ENCODE data around the gene MRPL50.
A peak's percentile ranks its signal among the peaks of the same experiment; 100 is the strongest.

The MRPL50 gene

DNA sequence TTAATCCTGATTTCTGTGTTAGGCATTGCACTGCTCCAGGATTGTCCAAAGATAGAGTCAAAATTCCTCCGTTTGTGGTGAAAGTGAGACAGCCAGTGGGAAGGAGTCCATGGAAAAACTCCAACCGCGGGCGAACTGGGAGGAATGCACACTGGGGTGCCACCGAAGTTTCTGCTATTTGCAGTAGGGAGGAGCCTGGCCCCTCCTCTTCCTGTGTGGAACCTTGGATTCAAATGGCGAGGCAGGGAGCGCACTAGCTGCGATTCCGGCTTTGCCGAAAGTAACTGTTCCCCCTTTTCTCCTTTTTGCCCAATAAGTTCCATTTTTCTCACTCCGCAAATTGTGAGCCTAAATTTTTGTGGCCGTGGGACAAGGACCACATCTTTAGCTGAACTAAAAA is 22.9 kb downstream of the MRPL50 start:
- no peak for DNase-seq (ENCODE audit: low read depth)

DNA sequence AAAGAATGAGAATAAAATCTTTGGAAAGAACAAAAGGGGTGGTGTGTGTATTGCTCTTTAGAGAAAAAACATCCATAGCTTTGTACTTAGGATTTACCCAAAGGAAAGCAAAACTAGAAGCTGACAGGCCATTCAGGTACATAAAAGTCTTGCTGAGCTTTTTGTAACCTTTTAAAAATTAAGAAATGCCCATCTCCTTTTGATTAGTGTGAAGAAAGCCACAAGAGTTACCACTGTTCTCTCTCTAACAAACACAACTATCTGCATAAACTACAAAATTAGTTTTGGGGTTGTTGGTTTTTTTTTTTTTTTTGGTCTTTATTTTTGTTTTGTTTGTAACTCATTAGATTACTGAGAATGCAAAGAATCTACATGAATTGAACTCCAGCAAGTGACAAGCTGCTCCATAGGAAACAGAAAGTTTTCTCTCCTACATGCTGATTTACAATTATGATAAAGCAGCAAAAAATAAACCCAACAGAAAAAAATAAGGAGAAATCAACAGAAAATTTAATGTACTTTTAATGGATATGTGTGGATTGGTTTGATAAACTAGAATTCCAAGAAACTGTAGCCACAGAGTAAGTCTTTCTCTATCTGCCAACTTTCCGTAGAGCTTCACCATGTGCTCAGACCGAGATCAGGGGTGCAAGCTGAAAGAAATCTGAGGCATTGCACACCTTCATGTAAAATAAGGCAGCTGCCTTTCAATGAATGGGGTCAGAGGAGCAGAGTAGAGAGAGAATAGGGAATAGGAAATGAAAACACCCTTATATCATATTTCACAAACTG is 25.9 kb downstream of the MRPL50 start:
- DNase-seq (ENCODE audit: low read depth): no peak

GRCh38 chr9:101371813-101372212 is 26.6 kb downstream of the MRPL50 start:
- no peak for DNase-seq (ENCODE audit: low read depth)

DNA sequence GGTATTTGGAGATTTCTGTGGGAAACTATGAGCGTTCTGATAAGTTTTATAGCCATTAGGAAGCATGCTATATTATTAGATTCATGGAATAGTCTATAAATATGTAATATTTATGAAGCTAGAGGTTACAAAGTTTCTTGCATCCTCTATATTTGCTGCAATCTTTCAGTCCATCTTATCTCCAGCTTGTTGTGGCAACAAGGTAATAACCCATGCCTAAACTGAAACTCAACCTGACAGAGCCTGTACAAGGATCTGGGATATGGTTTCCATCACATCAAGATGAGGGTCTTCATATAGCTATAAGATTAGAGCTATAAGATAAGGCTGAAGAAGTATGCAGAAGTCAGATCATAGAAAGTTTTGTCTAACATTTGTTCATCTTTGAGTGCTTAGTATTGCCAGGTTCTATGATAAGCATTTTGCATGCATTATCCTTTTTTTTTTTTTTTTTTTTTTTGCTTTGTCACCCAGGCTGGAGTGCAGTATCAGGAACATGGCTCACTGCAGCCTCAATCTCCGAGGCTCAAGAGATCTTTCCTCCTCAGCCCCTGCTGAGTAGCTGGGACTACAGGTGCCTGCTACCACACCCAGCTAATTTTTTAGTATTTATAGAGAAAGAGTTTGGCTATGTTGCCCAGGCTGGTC is 28.4 kb downstream of the MRPL50 start:
- DNase-seq (ENCODE audit: low read depth): no peak

DNA sequence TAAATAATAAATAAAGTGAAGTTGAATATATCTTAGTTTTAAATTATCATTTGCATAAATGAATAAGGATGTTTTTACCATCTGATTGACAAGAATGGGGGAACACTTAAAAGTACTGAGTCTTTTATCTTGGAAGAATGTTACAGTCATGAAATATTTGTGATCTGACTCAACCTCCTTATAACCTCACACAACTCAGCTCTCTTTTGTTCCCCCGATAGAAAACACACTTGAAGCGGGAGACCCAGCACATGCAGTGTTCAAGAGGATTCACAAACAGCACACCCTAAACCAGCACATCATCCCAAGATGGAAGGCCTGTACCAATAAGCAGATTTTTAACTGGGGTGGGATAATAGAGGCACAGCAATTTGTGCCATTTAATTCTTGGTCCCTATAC is 29.1 kb downstream of the MRPL50 start:
- peak; percentile 29 for DNase-seq (ENCODE audit: low read depth)

DNA sequence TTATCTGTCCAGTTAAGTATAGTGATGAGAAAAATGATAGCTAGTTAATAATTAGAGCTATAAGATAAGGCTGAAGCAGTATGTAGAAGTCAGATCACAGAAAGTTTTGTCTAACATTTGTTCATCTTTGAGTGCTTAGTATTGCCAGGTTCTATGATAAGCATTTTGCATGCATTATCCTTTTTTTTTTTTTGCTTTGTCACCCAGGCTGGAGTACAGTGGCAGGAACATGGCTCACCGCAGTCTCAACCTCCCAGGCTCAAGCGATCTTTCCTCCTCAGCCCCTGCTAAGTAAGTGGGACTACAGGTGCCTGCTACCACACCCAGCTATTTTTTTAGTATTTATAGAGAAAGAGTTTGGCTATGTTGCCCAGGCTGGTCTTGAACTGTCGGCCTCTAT is 31.1 kb downstream of the MRPL50 start:
- no peak for DNase-seq (ENCODE audit: low read depth)

GRCh38 chr9:101366038-101366756 is 32.2 kb downstream of the MRPL50 start:
- no peak for DNase-seq (ENCODE audit: low read depth)

DNA sequence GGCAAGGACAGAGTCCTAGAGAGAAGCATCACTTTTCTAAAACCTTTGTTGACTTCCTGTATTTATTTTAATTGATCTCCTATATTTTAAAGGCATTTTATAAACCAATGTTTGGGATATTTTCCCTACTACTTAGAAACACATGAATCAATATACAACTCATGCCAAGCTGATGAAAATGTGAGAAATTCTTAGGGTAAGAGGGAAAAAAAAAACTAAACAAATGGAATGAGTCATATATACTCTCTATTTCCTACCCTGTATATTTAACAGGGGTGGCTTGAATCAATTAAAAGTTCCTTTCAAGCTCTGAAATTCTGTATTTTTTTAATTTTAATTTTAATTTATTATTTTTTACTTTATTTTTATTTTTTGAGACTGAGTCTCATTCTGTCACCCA is 33.2 kb downstream of the MRPL50 start:
- no peak for DNase-seq (ENCODE audit: low read depth)

- no peak for DNase-seq (ENCODE audit: low read depth)
These were observed 36.0 kb downstream of the MRPL50 start for GRCh38 chr9:101362450-101362849.

DNA sequence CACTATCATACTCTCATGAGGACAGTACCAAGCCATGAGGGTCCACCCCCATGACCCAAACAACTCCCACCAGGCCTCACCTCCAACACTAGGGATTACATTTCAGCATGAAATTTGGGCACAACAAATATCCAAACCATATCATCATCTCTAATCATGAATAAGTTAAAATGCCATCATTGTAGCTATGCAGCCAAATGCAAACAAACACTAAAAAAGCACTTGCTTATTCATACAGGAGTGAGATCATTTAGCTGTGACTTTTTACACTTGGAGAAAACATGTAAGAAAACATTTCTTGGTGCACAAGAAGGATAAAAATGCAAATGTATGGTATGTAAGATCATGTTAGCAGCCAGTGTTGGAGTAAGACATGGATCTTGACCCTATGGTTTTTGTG is 37.8 kb downstream of the MRPL50 start:
- DNase-seq (ENCODE audit: low read depth): no peak

DNA sequence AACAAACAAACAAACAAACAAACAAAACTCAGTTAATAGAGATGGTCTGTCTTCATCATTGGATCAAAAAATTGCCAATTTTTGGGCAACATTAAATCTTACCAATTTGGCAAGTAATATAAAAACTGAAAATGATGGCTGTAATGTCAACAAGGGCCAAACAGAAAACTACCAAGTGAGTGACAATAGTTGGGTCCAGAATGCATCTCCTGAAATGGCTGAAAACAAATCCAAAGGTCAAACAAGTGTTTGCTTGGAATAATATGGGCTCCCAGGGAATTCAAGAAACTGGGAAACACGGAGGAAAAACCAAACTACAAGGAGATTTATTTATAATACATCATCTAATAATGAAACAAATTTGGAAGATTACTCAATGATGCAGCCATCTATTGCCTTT is 38.7 kb downstream of the MRPL50 start:
- no peak for DNase-seq (ENCODE audit: low read depth)

GRCh38 chr9:101356619-101357018 is 41.8 kb downstream of the MRPL50 start:
- no peak for DNase-seq (ENCODE audit: low read depth)

DNA sequence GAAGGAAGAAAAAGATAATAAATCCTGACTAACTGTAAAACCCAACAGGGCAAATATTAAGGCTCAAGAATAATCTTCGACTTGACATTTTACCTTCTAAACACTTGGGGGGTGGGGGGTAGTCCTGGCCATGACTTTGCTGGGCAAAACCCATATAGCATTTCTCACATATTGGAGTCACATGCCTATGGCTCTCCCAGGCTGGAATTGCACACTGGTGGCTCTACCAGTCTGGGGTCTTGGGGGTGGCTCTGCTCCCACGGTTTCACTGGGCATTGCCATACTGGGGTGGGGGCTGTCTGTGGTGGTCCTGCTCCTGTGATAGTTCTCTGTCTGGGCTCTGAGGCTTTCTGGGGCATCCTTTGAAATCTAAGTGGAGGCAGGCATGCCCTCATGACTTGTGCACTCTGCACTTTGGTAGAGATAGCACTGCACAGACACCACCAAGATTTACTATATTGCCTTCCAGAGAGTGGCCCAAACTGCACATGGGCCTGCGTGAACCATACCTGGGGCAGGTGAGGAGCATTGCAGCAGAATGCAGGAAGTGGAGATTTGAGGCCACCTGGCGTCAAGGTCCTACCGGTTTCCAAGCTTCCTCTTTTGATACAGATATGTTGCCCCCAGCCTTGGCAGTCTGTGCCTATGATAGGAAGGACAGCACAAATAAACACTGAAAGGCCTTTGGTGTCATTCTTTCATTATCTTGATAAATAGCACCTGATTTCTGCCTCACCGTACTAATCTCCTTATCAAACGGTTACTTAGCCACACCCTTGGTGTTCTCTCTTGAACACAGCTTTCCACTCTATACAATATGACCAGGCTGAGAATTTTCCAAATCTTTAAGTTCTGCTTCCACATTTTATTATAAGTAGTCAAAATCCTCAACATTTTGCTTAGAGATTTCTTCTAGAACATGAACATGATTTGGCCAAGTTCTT is 43.4 kb downstream of the MRPL50 start:
- DNase-seq (ENCODE audit: low read depth): no peak

DNA sequence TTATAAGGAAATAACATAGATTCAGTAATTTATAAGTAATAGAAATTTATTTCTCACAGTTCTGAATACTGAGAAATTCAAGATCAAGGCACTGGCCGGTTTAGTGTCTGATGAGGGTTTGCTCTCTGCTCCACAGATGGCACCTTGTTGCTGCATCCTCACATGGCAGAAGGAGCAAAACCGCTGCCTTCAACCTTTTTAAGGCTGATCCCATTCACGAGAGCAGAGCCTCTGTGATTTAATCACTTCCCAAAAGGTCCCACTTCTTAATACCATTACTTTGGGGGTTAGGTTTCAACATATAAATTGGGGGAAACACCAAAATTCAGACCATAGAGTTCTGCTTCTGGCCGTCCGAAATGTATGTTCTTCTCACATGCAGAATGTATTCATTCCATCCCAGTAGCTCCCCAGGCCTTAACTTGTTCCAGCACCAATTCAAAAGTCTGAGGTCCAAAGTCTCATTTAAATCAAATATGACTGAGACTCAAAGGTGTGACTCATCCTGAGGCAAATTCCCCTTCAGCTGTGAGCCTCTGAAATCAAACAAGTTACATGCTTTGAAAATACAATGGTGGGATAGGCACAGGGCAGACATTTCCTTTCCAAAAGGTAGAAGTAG is 44.2 kb downstream of the MRPL50 start:
- no peak for DNase-seq (ENCODE audit: low read depth)

- DNase-seq (ENCODE audit: low read depth): no peak
These were observed 44.7 kb downstream of the MRPL50 start for GRCh38 chr9:101353683-101354082.

DNA sequence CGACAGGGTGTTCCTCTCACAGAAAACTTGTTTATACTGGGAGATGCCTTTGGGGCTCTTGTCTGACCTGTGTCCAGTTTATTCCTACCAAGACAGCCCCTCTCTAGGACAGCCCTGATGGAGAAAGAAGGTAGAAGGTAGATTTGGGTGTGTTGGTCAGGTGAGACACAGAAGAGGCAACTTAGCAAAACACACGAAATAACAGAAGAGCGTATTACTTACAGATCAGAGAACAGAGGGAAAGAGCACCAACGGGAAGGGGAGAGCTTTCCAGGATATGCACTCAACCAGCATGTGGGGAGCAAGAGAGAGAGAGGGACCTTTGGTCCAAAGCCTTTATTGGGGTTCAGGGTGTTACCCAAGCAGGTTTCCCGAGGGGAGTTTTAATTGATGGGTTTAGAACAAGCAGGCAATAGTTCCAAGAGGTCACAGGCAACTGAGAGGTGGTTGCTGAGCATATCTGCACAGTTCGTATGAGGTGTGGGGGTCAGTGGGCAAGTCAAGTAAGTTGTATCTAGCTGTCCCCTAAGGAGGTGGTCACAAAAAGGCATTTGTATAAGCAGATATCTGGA is 45.4 kb downstream of the MRPL50 start:
- DNase-seq (ENCODE audit: low read depth): no peak

GRCh38 chr9:101350285-101350684 is 48.1 kb downstream of the MRPL50 start:
- no peak for DNase-seq (ENCODE audit: low read depth)

DNA sequence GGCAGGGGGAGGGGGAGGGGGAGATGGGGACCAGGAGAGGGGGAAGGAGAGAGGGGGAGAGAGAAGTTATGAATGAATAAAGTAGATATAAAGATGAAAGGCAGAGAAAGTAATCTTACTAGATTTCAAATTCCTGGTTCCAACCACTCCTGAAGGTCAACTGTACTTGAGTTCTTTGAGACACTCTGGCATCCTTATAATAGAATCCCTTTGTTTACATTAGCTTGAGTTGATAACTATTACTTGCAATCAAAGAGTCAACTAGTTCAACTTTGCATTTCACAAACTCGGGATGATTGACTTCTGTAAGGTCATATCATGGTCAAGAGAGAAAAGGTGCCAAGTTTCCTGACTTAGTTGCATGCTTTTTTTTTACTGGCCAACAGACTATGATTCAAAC is 55.8 kb downstream of the MRPL50 start:
- no peak for DNase-seq (ENCODE audit: low read depth)

- no peak for DNase-seq (ENCODE audit: low read depth)
These were observed 56.5 kb downstream of the MRPL50 start for GRCh38 chr9:101341958-101342357.
